HUES6 (cell line): Measurements from ENCODE around the gene PTCD1.

Experiments used
- H3K27ac ChIP-seq: 2 replicates; pipeline ENCODE4 v1.7.0; 2013; ENCODE audit warnings: low read depth, mild to moderate bottlenecking, low read length, inconsistent platforms
- H3K27me3 ChIP-seq: 2 replicates; pipeline ENCODE4 v1.6.1; 2013; ENCODE audit warnings: low read length; ENCODE audit not compliant: control insufficient read depth, insufficient read depth
- H3K36me3 ChIP-seq: 2 replicates; pipeline ENCODE4 v1.6.1; 2013; ENCODE audit warnings: low read length; ENCODE audit not compliant: control insufficient read depth, insufficient read depth
- H3K4me1 ChIP-seq: 2 replicates; pipeline ENCODE4 v1.6.1; 2013; ENCODE audit warnings: low read length; ENCODE audit not compliant: control insufficient read depth, insufficient read depth
- H3K4me3 ChIP-seq: 2 replicates; pipeline ENCODE4 v1.5.1; 2013; ENCODE audit warnings: low read depth, low read length
- H3K9ac ChIP-seq: one replicate; pipeline ENCODE4 v1.6.1; 2013; ENCODE audit warnings: mild to moderate bottlenecking, low read length
- H3K9me3 ChIP-seq: 2 replicates; pipeline ENCODE4 v1.6.1; 2013; ENCODE audit warnings: low read depth, low read length; ENCODE audit not compliant: control insufficient read depth, insufficient read depth

PTCD1 gene

DNA sequence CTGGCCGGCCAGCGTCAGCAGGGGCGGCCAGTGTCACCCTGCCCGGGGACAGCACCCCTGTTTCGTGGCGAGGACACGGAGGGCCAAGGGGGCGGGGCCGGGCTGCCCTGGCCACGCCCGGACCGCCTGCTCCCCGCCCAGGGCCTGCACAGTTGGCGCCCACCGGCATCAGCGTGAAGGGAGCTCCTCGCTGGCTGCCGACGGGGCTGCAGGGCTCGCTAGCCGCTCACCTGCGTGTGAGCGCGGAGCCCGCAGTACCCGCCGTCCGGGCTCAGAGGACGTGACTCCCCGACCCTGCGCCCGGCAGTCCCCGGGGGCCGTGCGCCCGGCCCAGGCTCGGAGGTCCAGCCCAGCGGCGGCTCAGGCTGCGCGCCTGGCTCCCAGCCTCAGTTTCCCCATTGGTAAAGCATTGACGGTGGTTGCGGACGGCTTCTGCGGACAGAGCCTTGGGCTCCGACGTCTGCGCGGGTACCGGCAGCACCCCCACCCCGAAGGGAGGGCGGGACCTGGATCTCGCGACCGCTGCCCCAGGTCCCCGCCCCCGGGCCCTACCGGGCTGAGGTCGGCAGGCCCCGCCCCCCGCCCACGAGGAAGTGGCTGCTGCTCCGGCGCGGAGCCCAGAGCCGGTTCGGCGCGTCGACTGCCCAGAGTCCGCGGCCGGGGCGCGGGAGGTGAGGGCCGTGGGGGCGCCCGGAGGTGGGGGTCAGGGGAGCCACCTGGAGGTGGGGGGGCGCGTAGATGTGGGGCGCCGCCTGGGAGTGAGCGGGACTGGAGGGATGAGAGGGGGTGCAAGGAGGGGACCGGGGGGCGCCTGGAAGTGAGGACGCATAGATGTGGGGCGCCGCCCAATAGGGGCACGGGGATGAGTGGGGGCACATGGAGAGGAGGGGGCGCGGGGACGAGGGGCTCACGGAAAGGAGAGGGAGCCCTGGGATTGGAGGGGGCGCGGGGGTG lies 64.2 kb downstream of the PTCD1 start, which contains the start of gene ARPC1B:
TSS of gene ARPC1B (plus strand) at position 620 of the 954 bp plus-strand sequence. CDS start 10,985 bp downstream, outside the sequence.
- H3K4me1 ChIP-seq: peaks cover 10% of the 10 kb centered on the region; the same call in 1 of the 2 replicates
- H3K9ac ChIP-seq: peak within 1 kb of the TSS; percentile 71
- H3K36me3 ChIP-seq: peaks cover 12% of the 10 kb centered on the region
- peak within 1 kb of the TSS; percentile 97 for H3K4me3 ChIP-seq
- no peaks in the 10 kb centered on the region for H3K27me3 ChIP-seq
- peak within 1 kb of the TSS; percentile 86; the same call in 1 of the 2 replicates for H3K27ac ChIP-seq
- no peaks in the 10 kb centered on the region for H3K9me3 ChIP-seq

DNA sequence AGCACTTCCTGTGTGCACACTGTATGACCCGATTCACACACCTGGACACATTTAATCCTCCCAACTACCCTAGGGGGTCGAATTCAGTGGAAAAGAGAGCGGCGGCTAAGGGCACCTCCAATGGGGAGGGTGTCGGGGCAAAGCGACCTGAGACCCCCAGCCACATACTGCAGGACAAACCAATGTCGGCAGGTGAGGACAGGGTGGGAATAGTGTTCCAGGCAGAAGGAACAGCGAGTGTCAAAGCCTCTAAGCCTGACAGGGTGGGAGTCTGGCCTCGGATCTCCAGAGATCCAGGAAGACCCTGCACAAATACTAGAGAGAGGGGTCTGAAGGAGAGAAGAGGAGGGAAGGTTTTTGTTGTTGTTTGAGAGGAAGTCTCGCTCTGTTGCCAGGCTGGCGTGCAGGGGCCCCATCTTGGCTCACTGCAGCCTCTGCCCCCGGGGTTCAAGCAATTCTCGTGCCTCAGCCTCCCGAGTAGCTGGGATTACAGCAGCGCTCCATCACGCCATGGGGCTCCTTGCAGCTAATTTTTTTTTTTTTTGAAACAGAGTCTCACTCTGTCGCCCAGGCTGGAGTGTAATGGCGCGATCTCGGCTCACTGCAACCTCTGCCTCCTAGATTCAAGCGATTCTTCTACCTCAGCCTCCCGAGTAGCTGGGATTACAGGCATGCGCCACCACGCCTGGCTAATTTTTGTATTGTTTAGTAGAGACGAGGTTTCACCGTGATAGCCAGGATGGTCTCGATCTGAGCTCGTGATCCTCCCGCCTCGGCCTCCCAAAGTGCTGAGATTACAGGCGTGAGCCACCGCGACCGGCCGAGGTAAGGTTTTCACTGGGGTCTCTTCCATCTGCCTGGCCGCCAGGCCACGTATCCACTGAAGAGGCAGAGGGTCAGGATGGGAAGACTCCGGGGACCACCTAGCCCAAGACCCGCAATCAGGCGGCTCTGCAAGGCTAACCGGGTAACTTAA lies 65.2 kb downstream of the PTCD1 start:
- H3K4me3 ChIP-seq: peak overlapping the region; percentile 97
- no peaks in the 10 kb centered on the region for H3K9me3 ChIP-seq
- peak overlapping the region; percentile 71 for H3K9ac ChIP-seq
- H3K4me1 ChIP-seq: peaks cover 5% of the 10 kb centered on the region; the same call in 1 of the 2 replicates
- no peak overlapping the region; the same call in 1 of the 2 replicates for H3K27ac ChIP-seq
- H3K36me3 ChIP-seq: peaks cover 10% of the 10 kb centered on the region
- no peaks in the 10 kb centered on the region for H3K27me3 ChIP-seq

DNA sequence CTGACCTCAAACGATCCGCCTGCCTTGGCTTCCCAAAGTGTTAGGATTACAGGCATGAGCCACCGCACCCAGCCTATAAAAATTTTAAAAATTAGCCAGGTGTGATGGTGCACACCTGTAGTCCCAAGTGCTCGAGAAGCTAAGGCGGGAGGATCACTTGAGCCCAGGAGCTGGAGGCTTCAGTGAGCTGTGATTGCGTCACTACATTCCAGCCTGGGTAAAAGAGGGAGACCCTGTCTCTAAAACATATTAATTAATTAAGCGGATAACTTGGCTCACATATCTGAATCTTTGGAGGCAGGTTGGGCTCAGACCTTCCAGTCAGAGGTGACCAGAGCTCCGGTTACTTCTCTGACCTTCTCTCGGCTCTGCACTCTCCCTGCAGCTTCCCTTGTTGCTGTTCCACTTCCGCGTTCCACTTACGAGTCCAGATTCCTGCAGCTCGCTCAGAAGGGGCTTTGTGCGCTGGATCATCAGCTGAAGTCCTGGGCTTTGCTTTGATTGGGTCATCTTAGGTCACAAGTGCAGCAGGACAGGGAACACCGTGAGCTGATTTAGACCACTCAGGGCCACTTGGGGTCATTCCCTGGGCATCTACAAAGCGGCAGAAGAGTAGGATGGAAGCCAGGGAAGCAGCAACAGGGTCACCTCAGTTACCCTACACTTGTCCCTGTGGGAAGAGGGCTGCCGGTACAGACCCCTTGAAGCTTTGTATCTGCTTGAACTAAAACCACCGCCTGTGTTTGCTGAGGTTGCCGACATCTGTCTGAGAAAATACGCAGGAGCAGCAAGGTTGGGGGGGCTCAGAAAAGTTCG lies 66.1 kb downstream of the PTCD1 start:
- Histone ChIP-seq H3K4me1 (peaks cover 5% of the 10 kb centered on the region; the same call in 1 of the 2 replicates), H3K27me3 (no peaks in the 10 kb centered on the region), H3K27ac (no peak overlapping the region), H3K36me3 (peaks cover 4% of the 10 kb centered on the region; the same call in 1 of the 2 replicates), H3K4me3 (no peak overlapping the region), H3K9ac (no peak overlapping the region), H3K9me3 (no peaks in the 10 kb centered on the region)

DNA sequence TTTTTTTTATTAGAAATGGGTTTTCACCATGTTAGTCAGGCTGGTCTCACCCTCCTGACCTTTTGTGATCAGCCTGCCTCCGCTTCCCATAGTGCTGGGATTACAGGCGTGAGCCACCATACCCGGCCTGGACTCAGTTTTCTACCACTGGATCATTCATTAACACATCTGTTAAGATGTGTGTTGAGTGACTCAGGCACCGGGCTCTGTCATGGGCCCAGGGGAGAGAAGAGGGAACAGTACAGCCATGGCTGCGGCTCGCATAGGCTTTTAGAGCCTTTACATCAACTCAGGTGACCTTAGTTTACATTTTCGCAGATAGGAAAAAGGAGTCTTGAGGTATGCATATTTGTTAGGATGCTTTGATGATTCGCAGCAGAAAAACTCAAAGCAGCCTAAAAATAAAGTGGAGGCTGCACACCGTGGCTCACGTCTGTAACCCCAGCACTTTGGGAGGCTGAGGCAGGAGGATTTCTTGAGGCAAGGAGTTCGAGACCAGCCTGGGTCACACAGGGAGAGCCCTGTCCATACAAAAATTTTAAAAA lies 67.2 kb downstream of the PTCD1 start:
- Histone ChIP-seq H3K9me3 (no peaks in the 10 kb centered on the region), H3K36me3 (peaks cover 8% of the 10 kb centered on the region), H3K27ac (no peak overlapping the region), H3K27me3 (no peaks in the 10 kb centered on the region), H3K9ac (no peak overlapping the region), H3K4me1 (peaks cover 6% of the 10 kb centered on the region; the same call in 1 of the 2 replicates), H3K4me3 (no peak overlapping the region)

DNA sequence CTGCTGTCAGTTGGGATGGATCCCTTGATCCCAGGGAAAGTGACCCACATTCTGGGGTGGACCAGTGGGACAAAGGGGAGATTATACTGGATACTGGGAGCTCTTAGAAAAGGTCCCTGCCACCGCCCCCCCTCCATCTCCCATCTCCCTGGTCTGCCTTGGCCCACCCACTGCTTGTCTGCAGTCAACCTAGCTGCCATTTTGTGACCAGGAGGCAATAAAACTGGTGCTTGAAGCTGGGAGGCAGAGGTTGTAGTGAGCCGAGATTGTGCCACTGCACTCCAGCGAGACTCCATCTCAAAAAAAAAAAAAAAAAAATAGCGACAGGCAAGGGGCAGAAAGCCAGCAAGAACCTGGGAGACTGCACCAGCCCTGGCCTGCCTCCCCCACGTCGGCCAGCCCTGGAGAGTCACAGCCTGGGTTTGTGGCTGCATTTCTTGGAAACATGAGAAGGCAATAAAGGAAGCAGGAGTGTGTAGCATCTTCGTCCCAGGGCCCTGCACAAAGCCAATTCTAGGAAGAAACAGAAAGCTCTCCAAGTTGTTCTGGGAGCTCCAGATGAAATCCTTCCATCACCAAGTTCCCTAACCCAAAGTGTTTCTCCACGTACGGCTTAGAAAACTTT lies 68.7 kb downstream of the PTCD1 start:
- Histone ChIP-seq H3K4me1 (peaks cover 8% of the 10 kb centered on the region; the same call in 1 of the 2 replicates), H3K27me3 (no peaks in the 10 kb centered on the region), H3K9ac (no peak overlapping the region), H3K27ac (no peak overlapping the region), H3K9me3 (no peaks in the 10 kb centered on the region), H3K36me3 (peaks cover 15% of the 10 kb centered on the region), H3K4me3 (no peak overlapping the region)

DNA sequence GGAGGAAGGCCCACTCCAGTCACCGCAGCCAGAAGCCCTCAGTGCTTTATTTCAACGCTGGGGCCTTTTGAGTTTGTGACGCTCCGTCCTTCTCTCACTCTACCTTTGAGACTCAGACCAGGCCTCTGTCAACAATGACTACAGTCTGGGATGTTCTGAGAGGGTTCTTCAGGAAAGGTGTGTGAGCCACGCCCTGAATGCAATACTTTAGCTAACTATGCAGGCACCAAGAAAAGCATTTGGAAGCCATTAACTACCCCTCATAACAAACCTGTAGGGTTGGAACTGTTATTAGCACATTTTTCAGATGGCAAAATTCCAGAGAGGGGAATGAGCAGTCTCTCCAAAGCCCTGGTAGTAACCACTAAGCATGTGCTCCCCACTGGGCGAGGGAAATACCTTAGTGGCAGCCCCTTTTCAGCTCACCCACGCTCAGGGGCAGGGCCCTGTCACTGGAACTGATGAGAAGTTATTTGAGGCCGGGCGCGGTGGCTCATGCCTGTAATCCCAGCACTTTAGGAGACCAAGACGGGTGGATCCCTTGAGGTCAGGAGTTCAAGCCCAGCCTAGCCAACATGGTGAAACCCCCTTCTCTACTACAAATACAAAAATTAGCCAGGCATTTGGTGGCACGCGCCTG lies 69.7 kb downstream of the PTCD1 start:
- Histone ChIP-seq H3K27me3 (no peaks in the 10 kb centered on the region), H3K9ac (no peak overlapping the region), H3K4me1 (peaks cover 8% of the 10 kb centered on the region; the same call in 1 of the 2 replicates), H3K27ac (no peak overlapping the region), H3K9me3 (no peaks in the 10 kb centered on the region), H3K36me3 (peaks cover 24% of the 10 kb centered on the region), H3K4me3 (no peak overlapping the region)
